H9 (cell line): Measurements from ENCODE around the gene DAPK2. TPM values are rescaled to one million over a fixed set of nuclear protein-coding genes. Genes with fewer than 3 reads are reported as not detected.

Source experiments
- DNase-seq: peaks from one replicate; pipeline ENCODE4 v3.0.0-alpha.2; 2017
- H2AFZ ChIP-seq: one replicate; pipeline ENCODE4 v1.6.1; 2013; ENCODE audit warnings: mild to moderate bottlenecking, low read length, control low read depth, moderate library complexity
- H2AK5ac ChIP-seq: 2 replicates; pipeline ENCODE4 v1.6.1; 2013; ENCODE audit warnings: low read length, control low read depth, mixed read lengths; ENCODE audit not compliant: insufficient read length
- H2BK120ac ChIP-seq: one replicate; pipeline ENCODE4 v1.6.1; 2013; ENCODE audit warnings: low read depth, mild to moderate bottlenecking, low read length, control low read depth, inconsistent platforms; ENCODE audit not compliant: poor library complexity, severe bottlenecking
- H2BK12ac ChIP-seq: 2 replicates; pipeline ENCODE4 v1.6.1; 2013; ENCODE audit warnings: low read length, control low read depth, mixed read lengths, low read depth; ENCODE audit not compliant: insufficient read length
- H2BK15ac ChIP-seq: 2 replicates; pipeline ENCODE4 v1.6.1; 2013; ENCODE audit warnings: low read depth, low read length, control low read depth
- H2BK20ac ChIP-seq: one replicate; pipeline ENCODE4 v1.6.1; 2013; ENCODE audit warnings: low read depth, mild to moderate bottlenecking, low read length, control low read depth, inconsistent platforms; ENCODE audit not compliant: poor library complexity, severe bottlenecking
- H2BK5ac ChIP-seq: 2 replicates; pipeline ENCODE4 v1.6.1; 2013; ENCODE audit warnings: low read length, control low read depth, mixed read lengths; ENCODE audit not compliant: insufficient read length
- H3K14ac ChIP-seq: 2 replicates; pipeline ENCODE4 v1.6.1; 2013; ENCODE audit warnings: low read length, control low read depth; ENCODE audit not compliant: insufficient read depth
- H3K18ac ChIP-seq: 2 replicates; pipeline ENCODE4 v1.6.1; 2013; ENCODE audit warnings: low read depth, mild to moderate bottlenecking, mixed read lengths, low read length, control low read depth; ENCODE audit not compliant: insufficient read length
- H3K23ac ChIP-seq: 2 replicates; pipeline ENCODE4 v1.6.1; 2013; ENCODE audit warnings: low read length, control low read depth, mixed read lengths, low read depth; ENCODE audit not compliant: insufficient read length
- H3K23me2 ChIP-seq: 2 replicates; pipeline ENCODE4 v1.6.1; 2013; ENCODE audit warnings: low read depth, mild to moderate bottlenecking, mixed read lengths, low read length, control low read depth; ENCODE audit not compliant: insufficient read length, poor library complexity, severe bottlenecking
- H3K27ac ChIP-seq: 2 replicates; pipeline ENCODE4 v1.5.1; 2013; ENCODE audit warnings: low read length, control low read depth, mixed read lengths, low read depth; ENCODE audit not compliant: insufficient read length
- H3K27me3 ChIP-seq: 2 replicates; pipeline ENCODE4 v1.6.1; 2013; ENCODE audit warnings: low read length, control low read depth, inconsistent platforms; ENCODE audit not compliant: insufficient read depth
- H3K4ac ChIP-seq: 2 replicates; pipeline ENCODE4 v1.6.1; 2013; ENCODE audit warnings: low read depth, mild to moderate bottlenecking, control low read depth, inconsistent platforms, low read length, moderate library complexity
- H3K4me1 ChIP-seq: 2 replicates; pipeline ENCODE4 v1.6.1; 2013; ENCODE audit warnings: low read length, control low read depth, inconsistent platforms; ENCODE audit not compliant: insufficient read depth
- H3K4me2 ChIP-seq: 2 replicates; pipeline ENCODE4 v1.6.1; 2013; ENCODE audit warnings: low read length, control low read depth, mixed read lengths; ENCODE audit not compliant: insufficient read length, insufficient read depth
- H3K56ac ChIP-seq: 2 replicates; pipeline ENCODE4 v1.6.1; 2013; ENCODE audit warnings: low read depth, mild to moderate bottlenecking, mixed read lengths, low read length, control low read depth; ENCODE audit not compliant: insufficient read length
- H3K79me1 ChIP-seq: 2 replicates; pipeline ENCODE4 v1.6.1; 2013; ENCODE audit warnings: low read depth, mild to moderate bottlenecking, moderate library complexity, low read length, control low read depth, inconsistent platforms; ENCODE audit not compliant: insufficient read depth, poor library complexity, severe bottlenecking
- H3K79me2 ChIP-seq: 2 replicates; pipeline ENCODE4 v1.6.1; 2013; ENCODE audit warnings: low read length, control low read depth, inconsistent platforms; ENCODE audit not compliant: insufficient read depth
- H3K9ac ChIP-seq: 2 replicates; pipeline ENCODE4 v1.6.1; 2013; ENCODE audit warnings: low read length, control low read depth, mixed read lengths; ENCODE audit not compliant: insufficient read length; ENCODE audit errors: extremely low read depth
- H3K9me3 ChIP-seq: one replicate; pipeline ENCODE4 v1.6.1; 2013; ENCODE audit warnings: low read depth, low read length, inconsistent platforms; ENCODE audit not compliant: control insufficient read depth
- H3T11ph ChIP-seq: one replicate; pipeline ENCODE4 v1.6.1; 2013; ENCODE audit warnings: mild to moderate bottlenecking, low read length, control low read depth, inconsistent platforms
- H4K20me1 ChIP-seq: one replicate; pipeline ENCODE4 v1.6.1; 2013; ENCODE audit not compliant: control insufficient read depth, insufficient read length, insufficient read depth
- H4K5ac ChIP-seq: 2 replicates; pipeline ENCODE4 v1.6.1; 2013; ENCODE audit warnings: low read depth, mild to moderate bottlenecking, mixed read lengths, low read length, control low read depth; ENCODE audit not compliant: insufficient read length
- H4K8ac ChIP-seq: replicated peaks from 2 replicates; pipeline ENCODE4 v1.6.1; 2013; ENCODE audit warnings: low read length, control low read depth, mixed read lengths, low read depth; ENCODE audit not compliant: insufficient read length
- H4K91ac ChIP-seq: 2 replicates; pipeline ENCODE4 v1.6.1; 2013; ENCODE audit warnings: low read depth, mild to moderate bottlenecking, moderate library complexity, mixed read lengths, low read length, control low read depth; ENCODE audit not compliant: insufficient read length
- H3K27ac Mint-ChIP-seq, 3 experiments: 2 replicates in 2 of 3; 3 replicates in 1 of 3; pipeline ENCODE4 v1.8.0; 2020 to 2021; ENCODE audit warnings: mixed read lengths in 3 of 3, mild to moderate bottlenecking in 1 of 3, moderate library complexity in 1 of 3
- H3K27me3 Mint-ChIP-seq: 2 replicates; pipeline ENCODE4 v1.8.0; 2021; ENCODE audit warnings: low read depth, mild to moderate bottlenecking, moderate library complexity, mixed read lengths
- H3K36me3 Mint-ChIP-seq, 3 experiments: 2 replicates in 2 of 3; 3 replicates in 1 of 3; pipeline ENCODE4 v1.8.0; 2020 to 2021; ENCODE audit warnings: low read depth in 3 of 3, mixed read lengths in 3 of 3; ENCODE audit not compliant: insufficient read depth in 1 of 3
- H3K4me1 Mint-ChIP-seq, 2 experiments: 2 replicates each; pipeline ENCODE4 v1.8.0; 2020; ENCODE audit warnings: mixed read lengths in 2 of 2
- H3K4me3 Mint-ChIP-seq, 2 experiments: 2 replicates in 1 of 2; 3 replicates in 1 of 2; pipeline ENCODE4 v1.8.0; 2020 to 2021; ENCODE audit warnings: mild to moderate bottlenecking in 2 of 2, mixed read lengths in 2 of 2, moderate library complexity in 1 of 2
- H3K9me3 Mint-ChIP-seq, 2 experiments: 2 replicates in 1 of 2; 3 replicates in 1 of 2; pipeline ENCODE4 v1.8.0; 2020; ENCODE audit warnings: mild to moderate bottlenecking in 2 of 2, mixed read lengths in 2 of 2, moderate library complexity in 1 of 2
- CTCF ChIP-seq: fragments of 200-600 bp; sonication (generic); conservative IDR thresholded peaks from 3 replicates; pipeline ENCODE4 v1.8.0; 2021; ENCODE audit warnings: antibody characterized with exemption, mild to moderate bottlenecking
- WGBS: extraction: QIAGEN DNeasy Blood & Tissue Kit; methylation state at CpG from one replicate; pipeline ENCODE4 v1.1.7; 2013; ENCODE audit warnings: missing lambda C conversion rate, low lambda C conversion rate, mixed read lengths; ENCODE audit not compliant: insufficient read length; ENCODE audit errors: extremely low coverage; 5-methylcytosine and 5-hydroxymethylcytosine counted together
- total RNA-seq: library from RNA; stranded (reverse); gene quantifications from 2 replicates; pipeline ENCODE4 v1.2.1, GENCODE V29; 2021

Gene DAPK2
- total RNA-seq, 1 experiment from 2014 or later: 3.5 TPM

GRCh38 chr15:64093627-64094417 is 47.5 kb upstream of the DAPK2 start, which contains the start of gene CIAO2A:
Gene CIAO2A (minus strand): TSS chr15:64093838. CDS start chr15:64093768, 70 bp downstream.
- Histone ChIP-seq H3K23me2 (peaks cover 12% of the 10 kb centered on the region), H2BK20ac (no peak within 1 kb of the TSS), H2BK120ac (no peak within 1 kb of the TSS), H3K4me2 (peak within 1 kb of the TSS; percentile 92), H4K8ac (no peak within 1 kb of the TSS), H2BK15ac (no peak within 1 kb of the TSS), H3T11ph (no peak within 1 kb of the TSS), H2AK5ac (no peak within 1 kb of the TSS), H3K4ac (no peak within 1 kb of the TSS), H2BK5ac (no peak within 1 kb of the TSS), H4K5ac (no peak within 1 kb of the TSS), H2AFZ (peak within 1 kb of the TSS; percentile 90), H3K14ac (no peak within 1 kb of the TSS; the same call in 1 of the 2 replicates), H3K9ac (peak within 1 kb of the TSS; percentile 93), H3K4me1 (no peaks in the 10 kb centered on the region), H3K9me3 (no peaks in the 10 kb centered on the region), H4K20me1 (no peaks in the 10 kb centered on the region), H3K18ac (peak within 1 kb of the TSS; percentile 54), H3K27ac (peak within 1 kb of the TSS; percentile 24), H3K23ac (no peak within 1 kb of the TSS), H2BK12ac (no peak within 1 kb of the TSS), H3K56ac (no peak within 1 kb of the TSS), H3K79me1 (peaks cover 5% of the 10 kb centered on the region), H3K27me3 (no peaks in the 10 kb centered on the region), H4K91ac (no peak within 1 kb of the TSS), H3K79me2 (no peaks in the 10 kb centered on the region; the same call in 1 of the 2 replicates)
- no peak for TF ChIP-seq CTCF
- WGBS: no CpG with 5 or more reads among the region's 41 CpGs
- DNase-seq: peak; percentile 98
- H3K27ac Mint-ChIP-seq: peak within 1 kb of the TSS; percentile 96 to 100 (median 99)
- H3K4me3 Mint-ChIP-seq: peak within 1 kb of the TSS; percentile 99
- no peaks in the 10 kb centered on the region for H3K9me3 Mint-ChIP-seq
- H3K27me3 Mint-ChIP-seq: no peaks in the 10 kb centered on the region
- H3K36me3 Mint-ChIP-seq: peaks cover 11 to 15% (median 13%) of the 10 kb centered on the region in 3 experiments
- H3K4me1 Mint-ChIP-seq: peaks cover 28 to 46% of the 10 kb centered on the region in 2 experiments
